GM12891 (cell line): ENCODE results near the gene HNRNPAB.

Source experiments
- POLR2A ChIP-seq: IDR thresholded peaks from 2 replicates; pipeline ENCODE4 v1.6.1; 2011; ENCODE audit warnings: low read depth, low read length, control low read depth
- POLR2AphosphoS5 ChIP-seq: IDR thresholded peaks from 2 replicates; pipeline ENCODE4 v1.6.1; 2011; ENCODE audit warnings: low read depth, low read length, control low read depth
- SPI1 ChIP-seq: IDR thresholded peaks from 2 replicates; pipeline ENCODE4 v1.6.1; 2011; ENCODE audit warnings: low read depth, low read length, control low read depth

DNA sequence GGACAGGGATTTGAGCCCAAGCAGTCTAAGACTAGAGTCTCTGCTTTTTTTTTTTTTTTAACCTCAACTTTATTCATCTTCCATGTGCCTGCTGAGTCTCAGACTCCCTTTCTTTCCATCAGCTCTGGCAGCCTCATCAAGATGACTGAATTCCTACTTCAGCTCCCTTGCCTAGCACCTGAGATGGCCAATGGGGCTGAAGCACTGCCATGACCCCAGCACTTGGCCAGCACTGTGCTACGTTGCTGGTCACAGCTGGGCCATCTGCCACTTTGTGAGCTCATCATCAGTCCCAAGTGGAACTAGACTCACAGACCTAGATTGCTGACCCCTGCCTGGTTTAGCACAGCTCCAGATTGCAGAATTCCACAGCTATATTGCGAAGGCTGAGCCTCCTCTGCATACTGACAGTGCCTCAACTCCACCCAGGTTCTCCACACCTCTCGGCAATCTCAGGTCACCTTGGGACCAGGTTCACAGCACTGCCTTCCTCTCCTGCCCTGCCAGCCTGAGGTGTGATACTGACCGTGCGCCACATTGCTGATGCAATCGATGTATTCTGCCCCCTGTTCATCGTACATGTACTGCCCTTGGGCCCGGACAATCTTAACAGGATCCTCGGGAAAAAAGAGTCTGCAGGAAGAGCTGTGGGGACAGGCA, 26.7 kb downstream of the HNRNPAB start:
- no peak for TF ChIP-seq POLR2AphosphoS5
- no peak for TF ChIP-seq POLR2A
- no peak for TF ChIP-seq SPI1
